ENCODE data around the gene NCBP3. TPM values are rescaled to one million over a fixed set of nuclear protein-coding genes. Genes with fewer than 3 reads are reported as not detected.

NCBP3 gene
- total RNA-seq, 4 donors from 2014 or later = 9.5 to 15.2 (median 14.5) TPM

DNA sequence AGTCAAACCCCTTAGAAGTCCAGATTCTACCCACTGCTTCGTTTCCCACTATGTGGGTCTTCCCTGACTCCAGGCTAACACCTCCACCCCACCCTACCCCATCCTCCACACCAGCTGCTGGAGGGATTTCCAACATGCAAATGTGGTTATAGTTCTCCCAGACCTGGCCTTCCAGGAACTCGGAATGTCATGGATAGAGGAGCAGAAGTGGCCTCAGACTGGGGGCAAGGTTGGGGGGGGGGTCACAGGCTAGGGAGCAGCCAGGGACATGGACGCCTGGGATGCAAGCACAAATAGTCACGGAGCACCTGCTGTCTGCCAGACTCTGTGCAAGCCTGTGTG lies 44.8 kb upstream of the NCBP3 start:
- Histone ChIP-seq H3K9me3 (no peaks in the 10 kb centered on the region), H3K4me3 (no peak overlapping the region), H3K27me3 (no peaks in the 10 kb centered on the region), H3K27ac (peak overlapping the region in 2 of 4 donors; percentile 81 to 85), H3K36me3 (no peaks in the 10 kb centered on the region), H3K4me1 (peaks cover 37 to 39% of the 10 kb centered on the region in 2 donors)
- intact Hi-C loops (cut with DNase I; ENCODE audit: low total_unique reads) = loop anchor here (5.0 kb wide), 1 partner anchor 154 kb away; no protein-coding TSS in a partner anchor
- in situ Hi-C loops (cut with MboI; ENCODE audit: low sequenced_read_pairs in 4 of 4) = no loop called here
- ATAC-seq (no peak), DNase-seq (no peak)
- TF ChIP-seq, protein P1, sequence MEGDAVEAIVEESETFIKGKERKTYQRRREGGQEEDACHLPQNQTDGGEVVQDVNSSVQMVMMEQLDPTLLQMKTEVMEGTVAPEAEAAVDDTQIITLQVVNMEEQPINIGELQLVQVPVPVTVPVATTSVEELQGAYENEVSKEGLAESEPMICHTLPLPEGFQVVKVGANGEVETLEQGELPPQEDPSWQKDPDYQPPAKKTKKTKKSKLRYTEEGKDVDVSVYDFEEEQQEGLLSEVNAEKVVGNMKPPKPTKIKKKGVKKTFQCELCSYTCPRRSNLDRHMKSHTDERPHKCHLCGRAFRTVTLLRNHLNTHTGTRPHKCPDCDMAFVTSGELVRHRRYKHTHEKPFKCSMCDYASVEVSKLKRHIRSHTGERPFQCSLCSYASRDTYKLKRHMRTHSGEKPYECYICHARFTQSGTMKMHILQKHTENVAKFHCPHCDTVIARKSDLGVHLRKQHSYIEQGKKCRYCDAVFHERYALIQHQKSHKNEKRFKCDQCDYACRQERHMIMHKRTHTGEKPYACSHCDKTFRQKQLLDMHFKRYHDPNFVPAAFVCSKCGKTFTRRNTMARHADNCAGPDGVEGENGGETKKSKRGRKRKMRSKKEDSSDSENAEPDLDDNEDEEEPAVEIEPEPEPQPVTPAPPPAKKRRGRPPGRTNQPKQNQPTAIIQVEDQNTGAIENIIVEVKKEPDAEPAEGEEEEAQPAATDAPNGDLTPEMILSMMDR (IDR thresholded peaks at IDR 0.05 in 4 of 5, conservative IDR thresholded peaks at IDR 0.05 in 1 of 5) = no peak
- no peak for TF ChIP-seq POLR2A (IDR thresholded peaks at IDR 0.05)

DNA sequence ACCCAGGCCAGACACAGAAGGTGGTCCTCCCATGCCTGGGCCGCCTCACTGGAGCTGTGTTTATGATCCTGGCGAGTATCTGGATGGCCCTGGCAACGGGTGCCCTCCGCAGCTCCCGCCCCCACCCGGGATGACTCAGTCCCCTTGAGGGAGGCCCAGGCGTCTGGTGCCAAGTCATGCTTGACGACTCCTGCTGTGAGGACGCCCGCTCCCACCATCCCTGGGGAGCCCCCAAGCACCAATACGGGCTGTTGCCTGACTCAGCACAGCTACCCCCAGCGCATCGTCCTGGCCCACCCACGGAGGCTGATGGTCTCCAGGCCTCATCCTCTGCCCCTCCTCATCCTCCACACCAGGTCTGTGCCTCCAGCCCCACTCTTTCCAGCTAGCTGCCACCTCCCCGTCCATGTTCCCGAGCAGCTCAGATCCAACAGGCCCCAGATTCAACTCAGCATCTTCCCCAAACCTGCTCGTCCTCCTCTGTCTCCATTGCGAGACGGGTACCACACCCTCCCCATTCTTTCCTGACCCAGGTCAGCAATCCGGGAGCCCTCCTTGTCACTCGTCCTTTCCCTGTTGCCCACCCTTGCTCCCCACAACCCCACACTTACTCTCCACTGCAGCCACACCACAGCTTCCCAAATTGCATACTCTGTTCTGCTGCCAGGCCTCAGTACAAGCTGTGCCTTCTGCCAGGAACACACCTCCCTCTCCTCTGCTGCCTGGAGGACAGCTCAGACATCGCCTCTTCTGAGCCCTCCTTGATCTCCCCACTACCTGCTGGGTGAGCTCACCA lies 44.2 kb upstream of the NCBP3 start:
- peaks cover 34 to 38% of the 10 kb centered on the region in 2 donors for H3K4me1 ChIP-seq

DNA sequence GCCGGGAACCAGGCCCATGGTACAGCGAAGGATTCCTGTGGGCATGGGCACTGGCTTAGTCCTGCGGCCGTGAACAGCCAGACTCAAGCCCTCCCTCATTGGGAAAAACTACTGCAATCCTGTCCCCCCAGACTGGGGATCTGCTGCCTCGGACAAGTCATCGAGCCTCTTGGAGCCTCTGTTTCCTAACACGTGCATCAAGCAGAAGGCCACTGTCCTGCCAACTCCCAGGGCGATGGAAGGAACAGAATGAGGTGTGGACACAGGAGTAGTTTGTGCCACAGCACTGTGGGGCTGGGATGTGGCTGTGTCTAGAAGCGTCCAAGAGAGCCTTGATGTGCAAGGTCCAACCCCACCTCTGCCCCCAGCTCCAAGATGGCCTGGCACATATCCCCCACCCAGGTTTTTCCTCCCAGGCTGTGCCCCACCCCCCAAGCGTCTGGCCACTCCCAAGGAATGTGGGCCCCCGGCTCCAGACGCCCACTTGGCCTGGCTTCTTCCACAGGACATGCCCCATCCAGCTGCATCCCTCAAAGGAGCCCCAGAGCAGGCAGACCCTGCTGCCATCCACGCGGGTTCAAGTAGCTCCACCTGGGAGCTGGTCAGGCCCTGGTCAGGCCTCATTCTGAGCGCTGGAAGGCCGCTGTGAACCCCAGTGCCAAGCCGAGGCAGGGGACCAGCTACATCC lies 43.4 kb upstream of the NCBP3 start:
- no peaks in the 10 kb centered on the region for H3K9me3 ChIP-seq
- no peak for TF ChIP-seq POLR2A (IDR thresholded peaks at IDR 0.05)
- TF ChIP-seq, protein P1 (IDR thresholded peaks at IDR 0.05 in 4 of 5, conservative IDR thresholded peaks at IDR 0.05 in 1 of 5) = no peak
- no peak for ATAC-seq
- in situ Hi-C loops (cut with MboI; ENCODE audit: low sequenced_read_pairs in 4 of 4) (no loop called here), intact Hi-C loops (cut with DNase I; ENCODE audit: low total_unique reads) (loop anchor here (5.0 kb wide), 1 partner anchor 152 kb away; no protein-coding TSS in a partner anchor)
- no peak overlapping the region for H3K4me3 ChIP-seq
- H3K27me3 ChIP-seq = no peaks in the 10 kb centered on the region
- H3K4me1 ChIP-seq = peaks cover 26 to 31% of the 10 kb centered on the region in 2 donors
- H3K36me3 ChIP-seq = no peaks in the 10 kb centered on the region
- peak overlapping the region; percentile 81 to 85 (median 82) for H3K27ac ChIP-seq
- DNase-seq = no peak

More for the DNA sequence above, 44.2 kb upstream of the NCBP3 start:
- DNase-seq (peak; percentile 24 to 70), ATAC-seq (no peak)
- H3K4me3 ChIP-seq = no peak overlapping the region
- H3K9me3 ChIP-seq = no peaks in the 10 kb centered on the region
- H3K27me3 ChIP-seq = no peaks in the 10 kb centered on the region
- intact Hi-C loops (cut with DNase I; ENCODE audit: low total_unique reads) = loop anchor here (5.0 kb wide), 1 partner anchor 153 kb away; no protein-coding TSS in a partner anchor
- H3K36me3 ChIP-seq = no peaks in the 10 kb centered on the region
- in situ Hi-C loops (cut with MboI; ENCODE audit: low sequenced_read_pairs in 4 of 4) = no loop called here
- peak overlapping the region; percentile 81 to 85 (median 82) for H3K27ac ChIP-seq
- TF ChIP-seq POLR2A (IDR thresholded peaks at IDR 0.05) = peak in 1 of 2 donors; percentile 12
- TF ChIP-seq, protein P1 (IDR thresholded peaks at IDR 0.05 in 4 of 5, conservative IDR thresholded peaks at IDR 0.05 in 1 of 5) = no peak

DNA sequence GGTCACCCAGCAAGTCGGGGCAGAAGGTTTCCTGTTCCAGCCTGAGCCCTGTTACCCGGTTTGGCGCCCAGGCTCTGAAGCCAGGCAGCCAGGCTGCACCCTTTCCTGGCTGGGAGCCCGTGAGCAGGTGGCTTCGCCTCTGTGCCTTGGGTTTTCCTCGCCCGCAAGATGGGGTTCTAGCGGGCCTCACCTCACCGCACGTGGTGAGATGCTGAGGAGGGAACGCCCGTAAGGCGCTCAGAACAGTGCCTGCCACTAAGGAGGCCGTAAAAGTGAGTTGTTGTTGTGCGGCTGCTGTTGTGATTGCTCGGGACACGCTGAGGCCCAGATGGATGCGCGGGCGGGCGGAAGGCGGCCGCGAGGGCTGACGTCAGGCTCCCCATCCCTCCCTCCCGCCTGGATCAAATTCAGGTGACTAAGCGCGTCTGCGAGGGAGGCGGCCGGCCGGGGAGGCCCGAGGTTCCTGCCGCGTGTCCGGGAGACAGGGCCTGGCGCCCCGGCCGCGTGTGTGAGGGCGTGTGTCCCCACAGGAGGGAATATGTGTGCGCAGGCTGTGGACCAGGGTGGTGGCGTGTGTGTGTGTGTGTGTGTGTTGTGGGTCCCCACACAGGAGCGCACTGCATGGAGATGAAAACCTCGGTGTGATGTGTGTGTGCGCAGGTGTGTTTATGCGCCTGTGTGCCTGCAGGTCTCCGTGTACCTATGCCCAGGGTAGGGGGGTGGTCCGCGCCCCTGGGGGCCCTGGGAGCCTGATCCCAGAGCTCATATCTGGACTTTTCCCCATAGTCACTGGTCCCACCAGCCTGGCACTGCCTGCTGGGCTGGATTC lies 42.5 kb upstream of the NCBP3 start:
- Histone ChIP-seq H3K4me3 (peak overlapping the region in 3 of 4 donors; percentile 14 to 39 (median 28)), H3K9me3 (no peaks in the 10 kb centered on the region), H3K27me3 (no peaks in the 10 kb centered on the region), H3K4me1 (peaks cover 17 to 23% of the 10 kb centered on the region in 2 donors), H3K27ac (peak overlapping the region; percentile 81 to 85 (median 82)), H3K36me3 (no peaks in the 10 kb centered on the region)
- DNase-seq (peak; percentile 76 to 80), ATAC-seq (peak; percentile 41 to 49)
- in situ Hi-C loops (cut with MboI; ENCODE audit: low sequenced_read_pairs in 4 of 4) = no loop called here
- TF ChIP-seq, protein P1 (IDR thresholded peaks at IDR 0.05 in 4 of 5, conservative IDR thresholded peaks at IDR 0.05 in 1 of 5) = no peak
- TF ChIP-seq POLR2A (IDR thresholded peaks at IDR 0.05) = peak; percentile 53 to 67
- intact Hi-C loops (cut with DNase I; ENCODE audit: low total_unique reads) = no loop called here

All from gastrocnemius medialis (tissue), 4 donors.